ENCODE data around the gene LHX5.

DNA sequence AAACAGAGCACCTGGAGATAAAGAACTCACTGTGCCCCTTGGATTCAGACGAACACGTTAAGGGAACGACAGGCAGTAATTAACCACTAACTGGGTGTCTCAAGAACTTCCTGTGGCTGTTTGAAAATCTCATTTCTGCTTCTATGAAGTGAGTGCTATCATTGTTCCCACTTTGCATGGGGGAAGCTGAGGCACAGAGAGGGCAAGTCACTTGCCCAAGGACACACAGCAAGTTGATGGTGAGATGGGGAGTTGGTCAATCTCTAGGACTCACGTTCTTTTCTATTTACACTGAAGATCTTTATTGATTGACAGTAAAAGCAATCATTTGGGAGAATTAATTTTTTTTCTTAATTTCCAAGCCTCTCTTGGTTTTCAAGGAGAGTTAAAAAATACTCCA lies 26.8 kb upstream of the LHX5 start:
- no peak for TF ChIP-seq EP300 (IDR thresholded peaks at IDR 0.05)
- TF ChIP-seq, protein P1, sequence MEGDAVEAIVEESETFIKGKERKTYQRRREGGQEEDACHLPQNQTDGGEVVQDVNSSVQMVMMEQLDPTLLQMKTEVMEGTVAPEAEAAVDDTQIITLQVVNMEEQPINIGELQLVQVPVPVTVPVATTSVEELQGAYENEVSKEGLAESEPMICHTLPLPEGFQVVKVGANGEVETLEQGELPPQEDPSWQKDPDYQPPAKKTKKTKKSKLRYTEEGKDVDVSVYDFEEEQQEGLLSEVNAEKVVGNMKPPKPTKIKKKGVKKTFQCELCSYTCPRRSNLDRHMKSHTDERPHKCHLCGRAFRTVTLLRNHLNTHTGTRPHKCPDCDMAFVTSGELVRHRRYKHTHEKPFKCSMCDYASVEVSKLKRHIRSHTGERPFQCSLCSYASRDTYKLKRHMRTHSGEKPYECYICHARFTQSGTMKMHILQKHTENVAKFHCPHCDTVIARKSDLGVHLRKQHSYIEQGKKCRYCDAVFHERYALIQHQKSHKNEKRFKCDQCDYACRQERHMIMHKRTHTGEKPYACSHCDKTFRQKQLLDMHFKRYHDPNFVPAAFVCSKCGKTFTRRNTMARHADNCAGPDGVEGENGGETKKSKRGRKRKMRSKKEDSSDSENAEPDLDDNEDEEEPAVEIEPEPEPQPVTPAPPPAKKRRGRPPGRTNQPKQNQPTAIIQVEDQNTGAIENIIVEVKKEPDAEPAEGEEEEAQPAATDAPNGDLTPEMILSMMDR (IDR thresholded peaks at IDR 0.05) = no peak

Measured in ovary (tissue), 3 donors.